MM.1S (cell line): ENCODE measurements around the gene WWC2.

ENCODE experiments used
- DNase-seq: peaks from one replicate; pipeline ENCODE4 v3.0.0-alpha.2; 2015
- H2AFZ ChIP-seq: fragments of 300-600 bp; sonication (generic); 2 replicates; pipeline ENCODE4 v1.6.0; 2016; ENCODE audit warnings: antibody characterized with exemption, low read length
- H3F3A ChIP-seq: fragments of 300-600 bp; sonication (generic); 2 replicates; pipeline ENCODE4 v1.6.1; 2016; ENCODE audit warnings: mild to moderate bottlenecking, antibody characterized with exemption, low read length, moderate library complexity, mixed read lengths; ENCODE audit not compliant: insufficient read depth
- H3K27ac ChIP-seq: fragments of 300-600 bp; sonication (generic); 2 replicates; pipeline ENCODE4 v1.5.1; 2016; ENCODE audit warnings: mild to moderate bottlenecking, low read length
- H3K27me3 ChIP-seq: fragments of 300-600 bp; sonication (generic); replicated peaks from 2 replicates; pipeline ENCODE4 v1.6.0; 2016; ENCODE audit warnings: low read length; ENCODE audit not compliant: insufficient read depth
- H3K36me3 ChIP-seq: fragments of 300-600 bp; sonication (generic); replicated peaks from 2 replicates; pipeline ENCODE4 v1.6.1; 2016; ENCODE audit warnings: mild to moderate bottlenecking, low read length, mixed read lengths; ENCODE audit not compliant: insufficient read depth
- H3K4me1 ChIP-seq: fragments of 300-600 bp; sonication (generic); 2 replicates; pipeline ENCODE4 v1.6.1; 2016; ENCODE audit warnings: low read length, mixed read lengths
- H3K4me2 ChIP-seq: fragments of 300-600 bp; sonication (generic); 2 replicates; pipeline ENCODE4 v1.6.0; 2016; ENCODE audit warnings: low read depth, low read length
- H3K4me3 ChIP-seq: fragments of 300-600 bp; sonication (generic); 2 replicates; pipeline ENCODE4 v1.5.1; 2016; ENCODE audit warnings: low read length, mixed read lengths
- H3K79me2 ChIP-seq: fragments of 300-600 bp; sonication (generic); 2 replicates; pipeline ENCODE4 v1.6.1; 2016; ENCODE audit warnings: mixed run types, low read length, mixed read lengths
- H3K9ac ChIP-seq: fragments of 300-600 bp; sonication (generic); 2 replicates; pipeline ENCODE4 v1.6.1; 2016; ENCODE audit warnings: low read length, mixed read lengths
- H3K9me2 ChIP-seq: fragments of 300-600 bp; sonication (generic); replicated peaks from 2 replicates; pipeline ENCODE4 v1.6.1; 2016; ENCODE audit warnings: mild to moderate bottlenecking, low read length, mixed read lengths; ENCODE audit not compliant: insufficient read depth
- H3K9me3 ChIP-seq: fragments of 300-600 bp; sonication (generic); replicated peaks from 2 replicates; pipeline ENCODE4 v1.6.1; 2016; ENCODE audit warnings: mild to moderate bottlenecking, low read length, mixed read lengths; ENCODE audit not compliant: insufficient read depth
- H4K20me1 ChIP-seq: fragments of 300-600 bp; sonication (generic); 2 replicates; pipeline ENCODE4 v1.6.1; 2016; ENCODE audit warnings: mild to moderate bottlenecking, low read length, moderate library complexity, mixed read lengths; ENCODE audit not compliant: insufficient read depth
- EZH2 ChIP-seq: fragments of 300-600 bp; sonication (generic); optimal IDR thresholded peaks from 2 replicates; pipeline ENCODE3; 2017; ENCODE audit warnings: low read depth, mild to moderate bottlenecking, antibody characterized with exemption, low read length, mixed read lengths
- EZH2phosphoT487 ChIP-seq: fragments of 300-600 bp; sonication (generic); IDR thresholded peaks from 2 replicates; pipeline ENCODE4 v1.6.1; 2018; ENCODE audit warnings: antibody characterized with exemption, low read length
- TF ChIP-seq, protein P1 (sequence below): fragments of 300-600 bp; sonication (generic); IDR thresholded peaks from 2 replicates; pipeline ENCODE4 v1.5.1; 2016; ENCODE audit warnings: antibody characterized with exemption, low read length, mixed read lengths

The WWC2 gene

DNA sequence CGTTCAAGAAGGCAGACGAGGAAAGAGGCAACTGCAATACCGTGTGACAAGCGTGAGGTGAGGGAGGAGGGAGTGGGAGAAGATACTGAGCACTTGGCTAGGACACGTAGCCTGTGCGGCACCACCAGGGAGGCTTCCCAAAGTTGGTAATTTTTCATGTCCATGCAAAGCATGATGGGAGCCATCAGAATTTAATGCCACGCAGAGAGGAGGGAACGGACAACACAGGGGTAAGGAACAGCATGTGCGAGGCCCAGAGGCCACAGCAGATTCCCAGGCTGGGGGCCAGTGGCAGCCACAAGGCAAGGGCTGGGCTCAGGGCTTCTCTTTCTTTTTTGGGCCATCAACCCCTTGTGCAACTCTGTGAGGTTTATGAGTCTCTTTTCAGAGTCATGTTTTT is 234.1 kb downstream of the WWC2 start:
- no peaks in the 10 kb centered on the region for H3K9me2 ChIP-seq

DNA sequence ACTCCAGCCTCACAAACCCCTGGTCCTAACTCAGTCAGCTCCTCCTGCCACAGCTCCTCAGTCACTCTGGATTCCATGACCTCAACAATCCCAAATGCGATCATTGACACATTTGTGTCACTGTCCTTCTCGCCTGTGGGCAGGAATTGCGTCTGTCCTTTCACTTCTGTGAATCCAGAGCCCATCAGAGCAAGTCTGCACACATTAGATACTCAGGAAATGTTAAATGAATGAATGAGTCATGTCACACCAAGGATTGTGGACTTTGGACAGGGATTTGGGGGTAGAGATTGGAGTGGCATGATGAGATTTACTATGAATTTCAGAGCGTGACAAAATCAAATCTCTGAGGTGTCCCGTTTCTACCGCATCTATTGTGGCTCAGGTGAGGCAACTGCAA is 234.9 kb downstream of the WWC2 start:
- Histone ChIP-seq H3K27me3 (no peaks in the 10 kb centered on the region), H3K36me3 (no peaks in the 10 kb centered on the region), H3F3A (no peaks in the 10 kb centered on the region), H4K20me1 (no peaks in the 10 kb centered on the region), H2AFZ (no peak overlapping the region), H3K4me3 (no peak overlapping the region), H3K4me1 (no peaks in the 10 kb centered on the region), H3K4me2 (no peak overlapping the region), H3K79me2 (no peaks in the 10 kb centered on the region), H3K9me2 (no peaks in the 10 kb centered on the region), H3K9ac (no peak overlapping the region), H3K9me3 (no peaks in the 10 kb centered on the region), H3K27ac (no peak overlapping the region)
- no peak for DNase-seq
- TF ChIP-seq EZH2 (no peak), EZH2phosphoT487 (no peak)
- TF ChIP-seq, protein P1, sequence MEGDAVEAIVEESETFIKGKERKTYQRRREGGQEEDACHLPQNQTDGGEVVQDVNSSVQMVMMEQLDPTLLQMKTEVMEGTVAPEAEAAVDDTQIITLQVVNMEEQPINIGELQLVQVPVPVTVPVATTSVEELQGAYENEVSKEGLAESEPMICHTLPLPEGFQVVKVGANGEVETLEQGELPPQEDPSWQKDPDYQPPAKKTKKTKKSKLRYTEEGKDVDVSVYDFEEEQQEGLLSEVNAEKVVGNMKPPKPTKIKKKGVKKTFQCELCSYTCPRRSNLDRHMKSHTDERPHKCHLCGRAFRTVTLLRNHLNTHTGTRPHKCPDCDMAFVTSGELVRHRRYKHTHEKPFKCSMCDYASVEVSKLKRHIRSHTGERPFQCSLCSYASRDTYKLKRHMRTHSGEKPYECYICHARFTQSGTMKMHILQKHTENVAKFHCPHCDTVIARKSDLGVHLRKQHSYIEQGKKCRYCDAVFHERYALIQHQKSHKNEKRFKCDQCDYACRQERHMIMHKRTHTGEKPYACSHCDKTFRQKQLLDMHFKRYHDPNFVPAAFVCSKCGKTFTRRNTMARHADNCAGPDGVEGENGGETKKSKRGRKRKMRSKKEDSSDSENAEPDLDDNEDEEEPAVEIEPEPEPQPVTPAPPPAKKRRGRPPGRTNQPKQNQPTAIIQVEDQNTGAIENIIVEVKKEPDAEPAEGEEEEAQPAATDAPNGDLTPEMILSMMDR = no peak

More for the DNA sequence above, 234.1 kb downstream of the WWC2 start:
- TF ChIP-seq EZH2phosphoT487 = no peak
- no peak for TF ChIP-seq EZH2
- TF ChIP-seq, protein P1 = no peak
- H3K4me1 ChIP-seq = no peaks in the 10 kb centered on the region
- H3K36me3 ChIP-seq = no peaks in the 10 kb centered on the region
- no peaks in the 10 kb centered on the region for H3F3A ChIP-seq
- H3K79me2 ChIP-seq = no peaks in the 10 kb centered on the region
- H3K27me3 ChIP-seq = no peaks in the 10 kb centered on the region
- H3K27ac ChIP-seq = no peak overlapping the region
- H3K4me3 ChIP-seq = no peak overlapping the region
- no peak overlapping the region for H3K9ac ChIP-seq
- no peak overlapping the region for H3K4me2 ChIP-seq
- no peaks in the 10 kb centered on the region for H3K9me3 ChIP-seq
- no peak for DNase-seq
- H2AFZ ChIP-seq = no peak overlapping the region
- no peaks in the 10 kb centered on the region for H4K20me1 ChIP-seq

DNA sequence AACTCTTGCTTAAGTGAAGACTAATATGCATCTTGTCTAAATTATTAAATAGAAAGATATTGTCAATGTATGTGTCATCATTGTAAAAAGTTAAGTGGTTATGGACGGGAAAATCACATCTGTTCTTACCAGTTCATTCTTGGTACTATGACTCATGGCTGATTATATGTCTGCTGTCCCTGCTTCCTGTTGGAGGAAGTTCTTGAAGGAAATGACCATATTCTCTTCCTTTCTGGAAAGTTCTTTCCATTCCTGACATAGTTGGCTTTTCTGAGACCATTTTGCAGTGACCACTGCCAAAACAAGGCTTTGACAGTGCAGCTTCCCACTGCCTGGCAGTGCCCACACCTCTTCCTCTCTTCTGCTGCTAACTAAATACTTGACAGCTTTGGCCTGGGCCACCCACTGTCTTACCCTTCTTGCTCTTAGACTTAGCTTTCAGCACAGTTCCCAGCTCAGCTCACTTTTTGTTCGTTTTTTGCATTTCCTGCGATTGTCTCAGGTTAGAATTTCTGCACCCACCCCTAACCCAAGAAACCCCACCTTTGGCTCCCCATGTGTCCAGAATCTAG is 236.4 kb downstream of the WWC2 start:
- Histone ChIP-seq H3K4me2 (no peak overlapping the region), H3K27ac (no peak overlapping the region)
- DNase-seq = no peak

More for the DNA sequence above, 236.4 kb downstream of the WWC2 start:
- Histone ChIP-seq H3K9me2 (no peaks in the 10 kb centered on the region), H3K9ac (no peak overlapping the region), H3K4me3 (no peak overlapping the region), H3K9me3 (no peaks in the 10 kb centered on the region), H3K27me3 (no peaks in the 10 kb centered on the region), H3K36me3 (no peaks in the 10 kb centered on the region), H3F3A (no peaks in the 10 kb centered on the region), H3K4me1 (no peaks in the 10 kb centered on the region), H2AFZ (no peak overlapping the region), H3K79me2 (no peaks in the 10 kb centered on the region), H4K20me1 (no peaks in the 10 kb centered on the region)
- no peak for TF ChIP-seq EZH2phosphoT487
- no peak for TF ChIP-seq EZH2
- TF ChIP-seq, protein P1 = no peak
